GM18909 (cell line): ENCODE measurements around the gene TRMT6.

Experiments
- ATAC-seq: cut with Tn5 transposase; IDR thresholded peaks from one replicate; pipeline ENCODE4 v1.9.1; 2021; ENCODE audit warnings: mild to moderate bottlenecking; ENCODE audit not compliant: unreplicated experiment, poor library complexity

TRMT6 gene

GRCh38 chr20:5910186-5910585 is 40.1 kb downstream of the TRMT6 start:
- ATAC-seq = no peak

GRCh38 chr20:5908981-5909380 is 41.4 kb downstream of the TRMT6 start:
- no peak for ATAC-seq

- ATAC-seq = no peak
Observed at GRCh38 chr20:5900908-5901307, 49.4 kb downstream of the TRMT6 start.

- no peak for ATAC-seq
Observed at GRCh38 chr20:5899444-5899843, 50.9 kb downstream of the TRMT6 start.

GRCh38 chr20:5895626-5896025 is 54.7 kb downstream of the TRMT6 start:
- no peak for ATAC-seq

- no peak for ATAC-seq
Observed at GRCh38 chr20:5893621-5894020, 56.7 kb downstream of the TRMT6 start.

GRCh38 chr20:5893052-5893451 is 57.3 kb downstream of the TRMT6 start:
- ATAC-seq = no peak

- ATAC-seq = no peak
Observed at GRCh38 chr20:5890773-5891441, 59.4 kb downstream of the TRMT6 start.

- ATAC-seq = no peak
Observed at GRCh38 chr20:5888041-5888440, 62.3 kb downstream of the TRMT6 start.

GRCh38 chr20:5887386-5887785 is 62.9 kb downstream of the TRMT6 start:
- ATAC-seq = no peak
